ENCODE results near the gene RNH1.

RNH1 gene

DNA sequence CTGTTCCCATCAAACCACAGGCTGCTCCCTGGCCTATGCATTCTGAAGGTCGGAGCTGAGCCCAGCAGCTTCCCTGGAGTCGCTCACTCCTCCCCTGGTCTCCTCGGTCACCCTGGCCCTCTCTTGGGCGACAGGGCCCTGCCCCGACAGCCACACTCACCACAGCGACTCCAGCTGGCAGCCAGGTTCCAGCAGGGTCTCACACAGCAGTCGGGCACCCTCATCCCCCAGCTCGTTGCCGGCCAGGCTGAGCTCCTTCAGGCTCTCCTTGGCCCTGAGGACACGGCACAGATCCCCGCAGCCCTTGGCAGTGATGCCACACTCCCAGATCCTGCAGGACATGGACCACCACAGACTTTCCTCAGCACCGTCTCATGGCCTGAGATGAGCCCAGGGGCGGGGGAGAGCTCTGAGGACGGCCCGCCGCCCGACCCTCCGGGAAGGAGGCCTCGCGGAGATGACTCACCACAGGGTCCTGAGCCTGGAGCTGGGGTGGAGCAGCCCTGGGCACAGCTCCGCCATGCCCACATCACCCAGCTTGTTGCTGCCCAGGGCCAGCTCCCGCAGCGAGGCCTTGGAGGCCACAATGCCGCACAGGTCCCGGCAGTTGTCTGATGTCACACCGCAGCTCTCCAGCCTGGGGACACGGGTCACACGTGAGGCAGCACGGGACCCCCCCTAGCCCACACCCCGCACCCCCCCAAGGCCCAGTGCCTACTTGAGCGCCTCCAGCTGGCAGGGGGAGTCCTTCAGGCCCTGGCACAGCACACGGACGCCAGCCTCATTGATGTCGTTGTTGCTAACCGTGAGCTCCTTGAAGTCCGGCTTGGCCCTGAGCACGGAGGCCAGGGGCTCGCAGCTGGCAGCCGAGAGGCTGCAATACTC is 8.5 kb downstream of the RNH1 start:
- in situ Hi-C loops (cut with HindIII; ENCODE audit: low sequenced_read_pairs): no loop called here
- no peak overlapping the region for H3K4me3 ChIP-seq (ENCODE audit: low read depth, low read length)
- TF ChIP-seq CTCF (IDR thresholded peaks at IDR 0.05; ENCODE audit: low read depth, low read length): no peak
- no peak for DNase-seq (ENCODE audit: low read depth, low spot score)

DNA sequence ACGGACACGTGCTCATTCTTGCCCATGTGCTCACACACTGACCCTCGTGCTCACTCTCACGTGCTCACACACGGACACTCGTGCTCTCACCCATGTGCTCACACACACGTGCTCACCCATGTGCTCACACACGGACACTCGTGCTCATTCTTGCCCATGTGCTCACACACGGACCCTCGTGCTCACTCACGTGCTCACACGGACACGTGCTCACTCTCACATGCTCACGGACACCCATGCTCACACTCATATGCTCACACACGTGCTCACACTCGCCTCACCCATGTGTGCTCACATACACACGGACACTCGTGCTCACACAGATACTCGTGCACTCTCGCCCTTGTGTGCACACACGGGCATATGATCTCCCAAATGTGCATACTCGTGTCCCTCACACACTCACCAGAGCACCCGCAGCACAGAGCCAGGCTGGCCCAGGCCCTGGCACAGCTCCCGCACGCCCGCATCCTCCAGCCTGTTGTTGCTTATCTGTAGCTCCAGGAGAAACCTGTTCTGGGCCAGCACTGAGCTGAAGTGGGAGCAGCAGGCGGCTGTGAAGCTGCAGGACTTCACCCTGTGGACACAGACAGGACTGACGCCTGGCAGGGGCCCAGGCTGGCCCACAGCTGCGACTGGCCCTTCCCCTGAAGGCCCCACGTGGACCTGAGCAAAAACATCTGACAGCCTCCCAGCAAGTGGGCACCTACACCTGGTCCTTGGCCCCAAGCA is 9.3 kb downstream of the RNH1 start:
- no peak overlapping the region for H3K4me3 ChIP-seq (ENCODE audit: low read depth, low read length)
- DNase-seq (ENCODE audit: low read depth, low spot score): no peak
- in situ Hi-C loops (cut with HindIII; ENCODE audit: low sequenced_read_pairs): no loop called here
- no peak for TF ChIP-seq CTCF (IDR thresholded peaks at IDR 0.05; ENCODE audit: low read depth, low read length)

DNA sequence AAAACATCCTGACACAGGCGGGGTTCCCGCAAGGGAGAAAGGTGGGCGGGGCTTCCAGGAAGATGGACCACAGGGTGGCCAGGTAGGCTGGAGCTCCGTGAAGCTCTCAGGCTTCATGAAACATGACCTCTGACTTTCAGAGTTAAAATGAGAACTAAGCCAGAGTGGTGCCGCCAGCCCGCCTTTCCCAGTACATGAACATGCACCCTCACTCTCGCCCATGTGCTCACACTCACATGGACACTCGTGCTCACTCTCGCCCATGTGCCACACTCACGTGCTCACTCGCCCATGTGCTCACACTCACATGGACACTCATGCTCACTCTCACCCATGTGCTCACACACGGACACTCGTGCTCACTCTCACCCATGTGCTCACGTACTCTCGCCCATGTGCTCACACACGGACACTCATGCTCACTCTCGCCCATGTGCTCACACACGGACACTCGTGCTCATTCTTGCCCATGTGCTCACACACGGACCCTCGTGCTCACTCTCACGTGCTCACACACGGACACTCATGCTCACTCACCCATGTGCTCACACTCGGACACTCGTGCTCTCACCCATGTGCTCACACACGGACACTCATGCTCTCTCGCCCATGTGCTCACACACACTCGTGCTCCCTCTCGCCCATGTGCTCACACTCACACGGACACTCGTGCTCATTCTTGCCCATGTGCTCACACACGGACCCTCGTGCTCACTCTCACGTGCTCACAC is 10.0 kb downstream of the RNH1 start:
- in situ Hi-C loops (cut with HindIII; ENCODE audit: low sequenced_read_pairs): no loop called here
- DNase-seq (ENCODE audit: low read depth, low spot score): no peak
- TF ChIP-seq CTCF (IDR thresholded peaks at IDR 0.05; ENCODE audit: low read depth, low read length): no peak
- no peak overlapping the region for H3K4me3 ChIP-seq (ENCODE audit: low read depth, low read length)

GRCh38 chr11:495537-495931 is 11.5 kb downstream of the RNH1 start:
- no peak overlapping the region for H3K4me3 ChIP-seq (ENCODE audit: low read depth, low read length)

DNA sequence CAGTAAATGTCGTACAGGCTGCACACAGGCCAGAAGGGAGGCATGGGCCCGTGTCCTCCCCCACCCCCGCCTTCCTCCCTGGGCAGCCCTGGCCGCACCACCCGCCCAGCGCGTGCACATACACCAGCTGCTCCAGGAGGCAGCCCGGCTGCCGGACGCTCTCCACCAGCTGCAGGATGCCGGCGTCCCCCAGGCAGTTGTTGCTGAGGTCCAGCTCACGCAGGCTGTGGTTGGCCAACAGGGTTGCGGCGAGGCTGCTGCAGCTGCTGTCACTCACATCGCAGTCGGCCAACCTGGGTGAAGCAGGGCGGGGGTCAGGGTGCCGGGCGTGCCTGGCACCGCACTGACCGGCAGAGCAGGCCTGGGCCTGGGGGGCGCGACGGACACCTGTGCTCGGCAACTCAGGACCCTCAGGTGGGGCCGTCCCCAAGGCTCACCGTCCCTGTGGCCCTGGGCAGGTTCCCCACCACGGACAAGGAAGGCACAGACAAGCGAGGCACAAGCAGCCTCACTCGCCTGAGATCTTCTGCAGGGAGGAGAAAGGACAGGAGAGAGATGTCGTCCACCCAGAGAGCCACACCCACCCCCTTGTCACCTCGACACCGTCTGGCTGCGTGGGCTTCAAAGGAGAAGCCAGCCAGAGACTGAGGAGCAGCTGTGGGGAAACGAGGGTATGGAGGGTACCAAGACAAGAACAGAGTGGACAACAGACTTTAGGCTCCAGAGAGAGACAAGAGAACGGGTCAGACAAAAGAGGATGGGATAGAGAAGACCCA is 12.1 kb downstream of the RNH1 start:
- TF ChIP-seq CTCF (IDR thresholded peaks at IDR 0.05; ENCODE audit: low read depth, low read length): no peak

More at GRCh38 chr11:495537-495931, 11.5 kb downstream of the RNH1 start:
- no peak for TF ChIP-seq CTCF (IDR thresholded peaks at IDR 0.05; ENCODE audit: low read depth, low read length)
- no peak for DNase-seq (ENCODE audit: low read depth, low spot score)
- in situ Hi-C loops (cut with HindIII; ENCODE audit: low sequenced_read_pairs): no loop called here

More for the DNA sequence above, 12.1 kb downstream of the RNH1 start:
- in situ Hi-C loops (cut with HindIII; ENCODE audit: low sequenced_read_pairs): no loop called here
- no peak for DNase-seq (ENCODE audit: low read depth, low spot score)
- H3K4me3 ChIP-seq (ENCODE audit: low read depth, low read length): no peak overlapping the region

Measured in astrocyte of the spinal cord (primary cell).